ENCODE results near the gene FGF14. TPM values are rescaled to one million over a fixed set of nuclear protein-coding genes. Genes with fewer than 3 reads are reported as not detected.

Gene FGF14
- total RNA-seq, 1 donor from 2014 or later: 0.52 TPM

DNA sequence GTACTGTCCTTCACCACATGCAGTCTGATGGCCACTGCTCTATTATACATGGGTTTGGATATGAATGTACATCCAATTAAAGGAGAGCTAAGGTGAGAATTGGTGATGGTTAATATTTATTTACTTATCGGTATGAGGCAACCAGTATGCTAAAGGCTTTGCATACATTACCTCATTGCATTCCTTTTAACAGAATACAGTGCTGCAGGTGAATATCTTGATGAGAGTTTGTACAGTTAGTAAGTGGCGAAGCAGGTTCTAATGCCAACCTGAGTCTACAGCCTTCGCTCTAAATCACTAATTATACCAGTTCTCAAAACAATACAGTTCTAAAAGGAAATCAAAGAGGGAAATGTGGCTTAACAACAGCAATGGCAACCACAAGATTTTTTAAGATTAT, 665.3 kb downstream of the FGF14 start:
- Histone ChIP-seq H3K27ac (ENCODE audit: low read depth, low read length) (no peak overlapping the region), H3K4me1 (ENCODE audit: control insufficient read depth in 3 of 3, insufficient read depth in 3 of 3, low read length in 3 of 3) (no peaks in the 10 kb centered on the region), H3K4me3 (ENCODE audit: low read length in 3 of 3) (no peak overlapping the region), H3K27me3 (ENCODE audit: control insufficient read depth in 3 of 3, insufficient read depth in 3 of 3, low read length in 3 of 3) (no peaks in the 10 kb centered on the region), H3K9ac (ENCODE audit: low read depth in 1 of 3, low read length in 3 of 3) (no peak overlapping the region), H3K36me3 (ENCODE audit: control insufficient read depth in 3 of 3, insufficient read depth in 3 of 3, low read length in 3 of 3) (no peaks in the 10 kb centered on the region), H3K9me3 (ENCODE audit: control insufficient read depth in 3 of 3, low read length in 3 of 3) (no peaks in the 10 kb centered on the region)

DNA sequence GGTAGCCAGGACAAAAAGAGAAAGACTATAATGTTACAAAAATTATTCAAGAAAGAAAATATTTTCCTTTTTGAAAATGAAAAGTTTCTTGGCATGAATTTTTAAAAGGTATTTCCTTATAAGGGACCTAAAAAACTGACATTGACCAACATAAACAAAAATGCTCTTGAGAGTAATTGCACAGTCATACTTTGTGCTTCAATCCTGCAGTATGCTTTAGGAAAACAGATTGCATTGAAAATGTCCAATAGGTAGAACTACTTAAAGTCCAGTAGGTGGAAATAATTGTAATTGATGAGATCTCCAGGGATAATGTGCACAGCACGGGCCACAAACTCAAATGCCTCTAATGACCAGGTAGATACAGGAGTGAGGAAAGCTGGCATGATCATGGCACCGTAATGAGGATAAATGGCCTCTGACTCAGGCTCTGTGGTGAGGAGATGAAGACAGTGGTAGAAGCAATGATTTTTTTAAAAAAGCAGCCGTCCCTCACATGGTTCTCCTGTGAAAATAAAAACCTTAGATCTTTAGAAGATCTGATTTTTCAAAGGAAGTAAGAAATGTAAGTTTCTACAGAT, 671.3 kb downstream of the FGF14 start:
- H3K4me3 ChIP-seq (ENCODE audit: low read length in 3 of 3): no peak overlapping the region
- H3K27ac ChIP-seq (ENCODE audit: low read depth, low read length): no peak overlapping the region

GRCh38 chr13:101728615-101729014, 673.2 kb downstream of the FGF14 start:
- Histone ChIP-seq H3K27me3 (ENCODE audit: control insufficient read depth in 3 of 3, insufficient read depth in 3 of 3, low read length in 3 of 3) (no peaks in the 10 kb centered on the region), H3K4me1 (ENCODE audit: control insufficient read depth in 3 of 3, insufficient read depth in 3 of 3, low read length in 3 of 3) (no peaks in the 10 kb centered on the region), H3K4me3 (ENCODE audit: low read length in 3 of 3) (no peak overlapping the region), H3K27ac (ENCODE audit: low read depth, low read length) (no peak overlapping the region), H3K9ac (ENCODE audit: low read depth in 1 of 3, low read length in 3 of 3) (no peak overlapping the region), H3K36me3 (ENCODE audit: control insufficient read depth in 3 of 3, insufficient read depth in 3 of 3, low read length in 3 of 3) (no peaks in the 10 kb centered on the region), H3K9me3 (ENCODE audit: control insufficient read depth in 3 of 3, low read length in 3 of 3) (no peaks in the 10 kb centered on the region)

More for the DNA sequence above, 671.3 kb downstream of the FGF14 start:
- Histone ChIP-seq H3K36me3 (ENCODE audit: control insufficient read depth in 3 of 3, insufficient read depth in 3 of 3, low read length in 3 of 3) (no peaks in the 10 kb centered on the region), H3K4me1 (ENCODE audit: control insufficient read depth in 3 of 3, insufficient read depth in 3 of 3, low read length in 3 of 3) (no peaks in the 10 kb centered on the region), H3K9ac (ENCODE audit: low read depth in 1 of 3, low read length in 3 of 3) (no peak overlapping the region), H3K9me3 (ENCODE audit: control insufficient read depth in 3 of 3, low read length in 3 of 3) (no peaks in the 10 kb centered on the region), H3K27me3 (ENCODE audit: control insufficient read depth in 3 of 3, insufficient read depth in 3 of 3, low read length in 3 of 3) (no peaks in the 10 kb centered on the region)

DNA sequence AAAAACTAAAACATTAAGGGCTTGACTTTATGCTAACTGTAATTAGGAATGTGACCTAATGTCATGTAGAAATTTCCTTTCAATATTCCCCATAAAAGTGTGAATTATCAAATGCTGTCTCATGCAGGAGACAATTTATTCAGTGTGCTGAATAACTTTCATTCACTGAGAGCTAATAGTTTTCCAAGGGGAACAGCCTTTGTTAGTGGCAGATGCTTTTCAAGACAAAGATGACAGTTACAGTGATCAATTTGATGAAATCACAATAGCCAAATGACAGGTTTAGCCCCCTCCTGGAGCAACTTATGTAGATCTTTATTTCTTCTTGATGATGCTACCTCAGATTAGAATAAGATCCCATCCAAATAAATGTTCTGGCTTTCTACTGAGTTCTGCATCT, 673.8 kb downstream of the FGF14 start:
- Histone ChIP-seq H3K9ac (ENCODE audit: low read depth in 1 of 3, low read length in 3 of 3) (no peak overlapping the region), H3K9me3 (ENCODE audit: control insufficient read depth in 3 of 3, low read length in 3 of 3) (no peaks in the 10 kb centered on the region), H3K27ac (ENCODE audit: low read depth, low read length) (no peak overlapping the region), H3K27me3 (ENCODE audit: control insufficient read depth in 3 of 3, insufficient read depth in 3 of 3, low read length in 3 of 3) (no peaks in the 10 kb centered on the region), H3K4me1 (ENCODE audit: control insufficient read depth in 3 of 3, insufficient read depth in 3 of 3, low read length in 3 of 3) (no peaks in the 10 kb centered on the region), H3K36me3 (ENCODE audit: control insufficient read depth in 3 of 3, insufficient read depth in 3 of 3, low read length in 3 of 3) (no peaks in the 10 kb centered on the region), H3K4me3 (ENCODE audit: low read length in 3 of 3) (no peak overlapping the region)

- H3K36me3 ChIP-seq (ENCODE audit: control insufficient read depth in 3 of 3, insufficient read depth in 3 of 3, low read length in 3 of 3): no peaks in the 10 kb centered on the region
- no peak overlapping the region for H3K4me3 ChIP-seq (ENCODE audit: low read length in 3 of 3)
- H3K27me3 ChIP-seq (ENCODE audit: control insufficient read depth in 3 of 3, insufficient read depth in 3 of 3, low read length in 3 of 3): no peaks in the 10 kb centered on the region
- no peaks in the 10 kb centered on the region for H3K4me1 ChIP-seq (ENCODE audit: control insufficient read depth in 3 of 3, insufficient read depth in 3 of 3, low read length in 3 of 3)
- no peak overlapping the region for H3K27ac ChIP-seq (ENCODE audit: low read depth, low read length)
- H3K9ac ChIP-seq (ENCODE audit: low read depth in 1 of 3, low read length in 3 of 3): no peak overlapping the region
- H3K9me3 ChIP-seq (ENCODE audit: control insufficient read depth in 3 of 3, low read length in 3 of 3): no peaks in the 10 kb centered on the region
These were observed 674.7 kb downstream of the FGF14 start for GRCh38 chr13:101727118-101727517.

DNA sequence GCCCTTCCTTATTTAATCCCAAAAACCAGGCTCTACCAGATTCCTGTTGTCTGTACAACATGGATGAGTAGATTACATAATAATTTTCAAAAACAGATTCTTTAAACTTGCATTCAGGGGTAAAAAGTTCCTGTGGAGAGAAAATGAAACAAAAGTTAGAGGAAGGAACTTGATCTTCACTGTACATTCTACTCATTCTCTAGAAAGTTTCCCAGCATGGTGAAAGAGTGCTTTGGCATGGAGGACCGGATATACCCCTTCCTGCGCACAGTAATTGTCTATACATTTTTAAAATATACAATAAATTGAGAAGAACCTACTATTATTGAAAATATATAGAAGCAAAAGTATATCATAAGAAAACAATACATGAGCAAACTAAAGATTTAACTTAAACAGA, 675.2 kb downstream of the FGF14 start:
- H3K27ac ChIP-seq (ENCODE audit: low read depth, low read length): no peak overlapping the region
- H3K36me3 ChIP-seq (ENCODE audit: control insufficient read depth in 3 of 3, insufficient read depth in 3 of 3, low read length in 3 of 3): no peaks in the 10 kb centered on the region
- no peaks in the 10 kb centered on the region for H3K27me3 ChIP-seq (ENCODE audit: control insufficient read depth in 3 of 3, insufficient read depth in 3 of 3, low read length in 3 of 3)
- H3K4me3 ChIP-seq (ENCODE audit: low read length in 3 of 3): no peak overlapping the region
- H3K9ac ChIP-seq (ENCODE audit: low read depth in 1 of 3, low read length in 3 of 3): no peak overlapping the region
- no peaks in the 10 kb centered on the region for H3K9me3 ChIP-seq (ENCODE audit: control insufficient read depth in 3 of 3, low read length in 3 of 3)
- H3K4me1 ChIP-seq (ENCODE audit: control insufficient read depth in 3 of 3, insufficient read depth in 3 of 3, low read length in 3 of 3): no peaks in the 10 kb centered on the region

DNA sequence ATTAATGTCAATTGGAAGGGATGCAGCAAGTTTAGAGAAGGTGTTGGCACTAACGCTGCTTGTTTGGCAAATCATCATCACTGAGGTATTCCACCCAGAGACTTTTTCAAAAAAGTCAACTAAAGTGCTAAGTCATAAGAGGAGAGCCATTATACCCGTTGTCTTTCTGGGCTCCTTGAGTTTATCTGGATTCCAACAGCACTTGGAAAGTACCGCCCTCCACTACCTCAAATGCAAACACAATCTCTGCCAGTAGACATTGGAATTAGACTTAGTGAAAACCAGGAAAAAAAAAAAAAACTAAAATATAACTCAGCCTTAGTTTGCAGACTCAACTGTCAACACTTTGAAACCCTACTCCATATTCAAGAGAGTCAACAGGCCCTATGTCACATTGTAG, 683.4 kb downstream of the FGF14 start:
- Histone ChIP-seq H3K4me1 (ENCODE audit: control insufficient read depth in 3 of 3, insufficient read depth in 3 of 3, low read length in 3 of 3) (no peaks in the 10 kb centered on the region), H3K4me3 (ENCODE audit: low read length in 3 of 3) (no peak overlapping the region), H3K27ac (ENCODE audit: low read depth, low read length) (no peak overlapping the region)

DNA sequence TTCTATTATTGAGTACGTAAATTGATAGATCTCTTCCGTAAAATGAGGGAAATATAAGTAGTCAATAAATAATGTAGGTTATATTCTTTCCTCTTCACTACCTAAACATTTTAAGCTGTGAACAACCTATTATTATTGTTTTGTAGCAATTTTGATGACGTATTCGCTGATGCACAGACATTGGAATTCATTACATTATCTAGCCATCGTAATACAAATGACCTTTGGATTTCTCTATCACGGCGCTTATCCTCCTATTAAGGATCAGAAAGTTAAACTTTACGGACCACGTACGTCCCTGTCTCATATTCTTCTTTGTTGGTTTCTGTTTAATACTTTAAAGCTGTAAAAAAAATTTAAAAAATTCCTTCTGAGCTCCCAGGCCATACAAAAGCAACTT, 684.5 kb downstream of the FGF14 start:
- Histone ChIP-seq H3K9ac (ENCODE audit: low read depth in 1 of 3, low read length in 3 of 3) (no peak overlapping the region), H3K4me1 (ENCODE audit: control insufficient read depth in 3 of 3, insufficient read depth in 3 of 3, low read length in 3 of 3) (no peaks in the 10 kb centered on the region), H3K27ac (ENCODE audit: low read depth, low read length) (no peak overlapping the region), H3K36me3 (ENCODE audit: control insufficient read depth in 3 of 3, insufficient read depth in 3 of 3, low read length in 3 of 3) (no peaks in the 10 kb centered on the region), H3K9me3 (ENCODE audit: control insufficient read depth in 3 of 3, low read length in 3 of 3) (no peaks in the 10 kb centered on the region), H3K27me3 (ENCODE audit: control insufficient read depth in 3 of 3, insufficient read depth in 3 of 3, low read length in 3 of 3) (no peaks in the 10 kb centered on the region), H3K4me3 (ENCODE audit: low read length in 3 of 3) (no peak overlapping the region)

More for the DNA sequence above, 683.4 kb downstream of the FGF14 start:
- no peaks in the 10 kb centered on the region for H3K27me3 ChIP-seq (ENCODE audit: control insufficient read depth in 3 of 3, insufficient read depth in 3 of 3, low read length in 3 of 3)
- no peak overlapping the region for H3K9ac ChIP-seq (ENCODE audit: low read depth in 1 of 3, low read length in 3 of 3)
- H3K9me3 ChIP-seq (ENCODE audit: control insufficient read depth in 3 of 3, low read length in 3 of 3): no peaks in the 10 kb centered on the region
- H3K36me3 ChIP-seq (ENCODE audit: control insufficient read depth in 3 of 3, insufficient read depth in 3 of 3, low read length in 3 of 3): no peaks in the 10 kb centered on the region

GRCh38 chr13:101714195-101714594, 687.7 kb downstream of the FGF14 start:
- Histone ChIP-seq H3K9me3 (ENCODE audit: control insufficient read depth in 3 of 3, low read length in 3 of 3) (no peaks in the 10 kb centered on the region), H3K9ac (ENCODE audit: low read depth in 1 of 3, low read length in 3 of 3) (no peak overlapping the region), H3K36me3 (ENCODE audit: control insufficient read depth in 3 of 3, insufficient read depth in 3 of 3, low read length in 3 of 3) (no peaks in the 10 kb centered on the region), H3K27ac (ENCODE audit: low read depth, low read length) (no peak overlapping the region), H3K27me3 (ENCODE audit: control insufficient read depth in 3 of 3, insufficient read depth in 3 of 3, low read length in 3 of 3) (no peaks in the 10 kb centered on the region), H3K4me1 (ENCODE audit: control insufficient read depth in 3 of 3, insufficient read depth in 3 of 3, low read length in 3 of 3) (no peaks in the 10 kb centered on the region), H3K4me3 (ENCODE audit: low read length in 3 of 3) (no peak overlapping the region)

- Histone ChIP-seq H3K9ac (ENCODE audit: low read depth in 1 of 3, low read length in 3 of 3) (no peak overlapping the region), H3K4me1 (ENCODE audit: control insufficient read depth in 3 of 3, insufficient read depth in 3 of 3, low read length in 3 of 3) (no peaks in the 10 kb centered on the region), H3K4me3 (ENCODE audit: low read length in 3 of 3) (no peak overlapping the region), H3K27me3 (ENCODE audit: control insufficient read depth in 3 of 3, insufficient read depth in 3 of 3, low read length in 3 of 3) (no peaks in the 10 kb centered on the region), H3K9me3 (ENCODE audit: control insufficient read depth in 3 of 3, low read length in 3 of 3) (no peaks in the 10 kb centered on the region), H3K27ac (ENCODE audit: low read depth, low read length) (no peak overlapping the region), H3K36me3 (ENCODE audit: control insufficient read depth in 3 of 3, insufficient read depth in 3 of 3, low read length in 3 of 3) (no peaks in the 10 kb centered on the region)
These were observed 689.9 kb downstream of the FGF14 start for GRCh38 chr13:101712026-101712348.

Data from skeletal muscle tissue (tissue), 4 donors.